Left lung (tissue), 10 donors: ENCODE measurements around the gene SIRT1. TPM values are rescaled to one million over a fixed set of nuclear protein-coding genes. Genes with fewer than 3 reads are reported as not detected.

ENCODE experiments used
- ATAC-seq: fragments of 200-7000 bp; cut with Tn5 transposase; one replicate; pipeline ENCODE4 v1.9.1; 2020; ENCODE audit warnings: moderate library complexity
- DNase-seq, 4 donors: peaks; one replicate each; pipeline ENCODE4 v3.0.0-alpha.2; 2013 to 2020
- H3K27ac ChIP-seq, 2 donors: fragments of 200-600 bp; sonication (generic) in 1 of 2; one replicate each; pipeline versions ENCODE4 v1.5.0 to v1.8.0; 2020 to 2021
- H3K27me3 ChIP-seq, 2 donors: fragments of 200-600 bp; sonication (generic) in 1 of 2; one replicate each; pipeline versions ENCODE4 v1.5.0 to v1.8.0; 2020 to 2021
- H3K36me3 ChIP-seq, 2 donors: fragments of 200-600 bp; sonication (generic) in 1 of 2; one replicate each; pipeline versions ENCODE4 v1.5.0 to v1.8.0; 2020 to 2021
- H3K4me1 ChIP-seq, 2 donors: fragments of 200-600 bp; one replicate each; pipeline ENCODE4 v1.8.0; 2021
- H3K4me3 ChIP-seq, 2 donors: fragments of 200-600 bp; sonication (generic) in 1 of 2; one replicate each; pipeline versions ENCODE4 v1.5.0 to v1.8.0; 2020 to 2021; ENCODE audit warnings: mild to moderate bottlenecking in 1 of 2
- H3K9me3 ChIP-seq, 2 donors: fragments of 200-600 bp; sonication (generic) in 1 of 2; one replicate each; pipeline versions ENCODE4 v1.5.0 to v1.8.0; 2020 to 2021
- intact Hi-C, 2 donors: fragments of 100-400 bp; cut with DNase I; formaldehyde crosslinking; loops; one replicate each; pipeline versions ENCODE4 v1.11.2 to v1.14.2; 2022
- polyA plus RNA-seq, 6 donors: library from polyadenylated mRNA; unstranded; fragments of 120-200 nt; gene quantifications; one replicate each; pipeline ENCODE4 v1.2.1, GENCODE V29; 2013; ENCODE audit not compliant: insufficient read length in 6 of 6
- total RNA-seq, 2 donors: library from RNA; stranded (reverse); fragmentation: NEBNext Ultra II Directional; extraction: Animal tissue kit (Norgen Biotek cat#: 25700); gene quantifications; one replicate each; pipeline ENCODE4 v1.2.1, GENCODE V29; 2021
- TF ChIP-seq, protein P1 (sequence below), 2 donors: fragments of 200-600 bp; sonication (generic) in 1 of 2; IDR thresholded peaks; one replicate each; pipeline versions ENCODE4 v1.5.0 to v1.8.0; 2021; ENCODE audit warnings: antibody characterized with exemption in 2 of 2
- donor health status: DM: no; HTN: yes; CAD: no.
- donor health status: DM: no; HTN: no; CAD: no.

The SIRT1 gene
- total and polyA plus RNA-seq, 8 donors = 17.5 to 39.7 (median 34.7) TPM

- Histone ChIP-seq H3K4me1 (no peaks in the 10 kb centered on the region), H3K27ac (no peak overlapping the region), H3K36me3 (peaks cover 0 to 69% of the 10 kb centered on the region in 2 donors), H3K9me3 (no peaks in the 10 kb centered on the region), H3K4me3 (no peak overlapping the region), H3K27me3 (no peaks in the 10 kb centered on the region)
- ATAC-seq (no peak), DNase-seq (no peak)
- intact Hi-C loops = no loop called here
- TF ChIP-seq, protein P1, sequence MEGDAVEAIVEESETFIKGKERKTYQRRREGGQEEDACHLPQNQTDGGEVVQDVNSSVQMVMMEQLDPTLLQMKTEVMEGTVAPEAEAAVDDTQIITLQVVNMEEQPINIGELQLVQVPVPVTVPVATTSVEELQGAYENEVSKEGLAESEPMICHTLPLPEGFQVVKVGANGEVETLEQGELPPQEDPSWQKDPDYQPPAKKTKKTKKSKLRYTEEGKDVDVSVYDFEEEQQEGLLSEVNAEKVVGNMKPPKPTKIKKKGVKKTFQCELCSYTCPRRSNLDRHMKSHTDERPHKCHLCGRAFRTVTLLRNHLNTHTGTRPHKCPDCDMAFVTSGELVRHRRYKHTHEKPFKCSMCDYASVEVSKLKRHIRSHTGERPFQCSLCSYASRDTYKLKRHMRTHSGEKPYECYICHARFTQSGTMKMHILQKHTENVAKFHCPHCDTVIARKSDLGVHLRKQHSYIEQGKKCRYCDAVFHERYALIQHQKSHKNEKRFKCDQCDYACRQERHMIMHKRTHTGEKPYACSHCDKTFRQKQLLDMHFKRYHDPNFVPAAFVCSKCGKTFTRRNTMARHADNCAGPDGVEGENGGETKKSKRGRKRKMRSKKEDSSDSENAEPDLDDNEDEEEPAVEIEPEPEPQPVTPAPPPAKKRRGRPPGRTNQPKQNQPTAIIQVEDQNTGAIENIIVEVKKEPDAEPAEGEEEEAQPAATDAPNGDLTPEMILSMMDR (IDR thresholded peaks at IDR 0.05) = no peak
Observed at GRCh38 chr10:67917169-67917568, 32.7 kb downstream of the SIRT1 start.

- ATAC-seq = no peak
- intact Hi-C loops = no loop called here
- no peaks in the 10 kb centered on the region for H3K9me3 ChIP-seq
- H3K4me1 ChIP-seq = no peaks in the 10 kb centered on the region
- no peak overlapping the region for H3K27ac ChIP-seq
- H3K4me3 ChIP-seq = no peak overlapping the region
- TF ChIP-seq, protein P1 (IDR thresholded peaks at IDR 0.05) = no peak
- peaks cover 0 to 69% of the 10 kb centered on the region in 2 donors for H3K36me3 ChIP-seq
- H3K27me3 ChIP-seq = no peaks in the 10 kb centered on the region
- DNase-seq = no peak
Observed at GRCh38 chr10:67917679-67918078, 33.2 kb downstream of the SIRT1 start.

GRCh38 chr10:67921065-67921464 is 36.6 kb downstream of the SIRT1 start:
- H3K36me3 ChIP-seq = peaks cover 0 to 60% of the 10 kb centered on the region in 2 donors
- ATAC-seq (no peak), DNase-seq (no peak)
- intact Hi-C loops = no loop called here
- TF ChIP-seq, protein P1 (IDR thresholded peaks at IDR 0.05) = no peak
- H3K9me3 ChIP-seq = no peaks in the 10 kb centered on the region
- no peaks in the 10 kb centered on the region for H3K27me3 ChIP-seq
- no peaks in the 10 kb centered on the region for H3K4me1 ChIP-seq
- H3K4me3 ChIP-seq = no peak overlapping the region
- no peak overlapping the region for H3K27ac ChIP-seq

GRCh38 chr10:67923551-67923950 is 39.1 kb downstream of the SIRT1 start:
- H3K27me3 ChIP-seq = no peaks in the 10 kb centered on the region
- peaks cover 0 to 68% of the 10 kb centered on the region in 2 donors for H3K36me3 ChIP-seq
- H3K9me3 ChIP-seq = no peaks in the 10 kb centered on the region
- intact Hi-C loops = no loop called here
- TF ChIP-seq, protein P1 (IDR thresholded peaks at IDR 0.05) = no peak
- no peak overlapping the region for H3K4me3 ChIP-seq
- no peak overlapping the region for H3K27ac ChIP-seq
- DNase-seq = no peak
- ATAC-seq = no peak
- H3K4me1 ChIP-seq = no peaks in the 10 kb centered on the region

DNA sequence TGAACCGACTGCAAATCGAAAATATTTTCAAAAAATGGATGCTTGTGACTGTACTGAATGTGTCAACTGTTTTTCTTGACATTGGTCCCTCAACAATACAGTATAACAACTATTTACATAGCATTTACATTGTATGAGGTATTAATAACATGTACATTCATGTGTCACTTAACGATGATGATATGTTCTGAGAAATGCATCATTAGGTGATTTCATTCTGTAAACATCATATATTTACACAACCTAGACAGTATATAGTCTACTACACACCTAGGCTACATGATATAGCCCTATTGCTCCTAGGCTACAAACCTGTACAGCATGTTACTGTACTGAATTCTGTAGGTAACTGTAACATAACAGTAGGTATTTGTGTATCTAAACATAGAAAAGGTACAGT is 39.7 kb downstream of the SIRT1 start:
- H3K27me3 ChIP-seq = no peaks in the 10 kb centered on the region
- H3K27ac ChIP-seq = no peak overlapping the region
- H3K36me3 ChIP-seq = peaks cover 0 to 66% of the 10 kb centered on the region in 2 donors

More for the DNA sequence above, 39.7 kb downstream of the SIRT1 start:
- Histone ChIP-seq H3K4me1 (no peaks in the 10 kb centered on the region), H3K4me3 (no peak overlapping the region), H3K9me3 (no peaks in the 10 kb centered on the region)
- intact Hi-C loops = no loop called here
- ATAC-seq = no peak
- no peak for DNase-seq
- TF ChIP-seq, protein P1 (IDR thresholded peaks at IDR 0.05) = no peak
